ENCODE results near the gene ZNF408.

GRCh38 chr11:46696212-46696558, 4.6 kb upstream of the ZNF408 start:
- TF ChIP-seq EZH2phosphoT487 (conservative IDR thresholded peaks at IDR 0.05; ENCODE audit: low read length) (no peak), CTCF (IDR thresholded peaks at IDR 0.05; ENCODE audit: insufficient read depth, low read length, poor library complexity, severe bottlenecking) (no peak)

All from SU-DHL-6 (cell line).